ENCODE data around the gene CCNG2.
A peak's percentile ranks its signal among the peaks of the same experiment; 100 is the strongest.

Gene CCNG2

GRCh38 chr4:77148078-77148477, 8.9 kb upstream of the CCNG2 start:
- no peak overlapping the region for H3K4me3 ChIP-seq (ENCODE audit: low read depth in 1 of 2, low read length in 2 of 2)
- no peak overlapping the region for H3K27ac ChIP-seq (ENCODE audit: low read length)
- no peaks in the 10 kb centered on the region for H3K9me3 ChIP-seq (ENCODE audit: control insufficient read depth in 1 of 2, low read length in 2 of 2)
- H3K4me1 ChIP-seq (ENCODE audit: control insufficient read depth in 1 of 2, insufficient read depth in 2 of 2, low read length in 2 of 2): no peaks in the 10 kb centered on the region
- H3K27me3 ChIP-seq (ENCODE audit: low read depth, low read length): no peaks in the 10 kb centered on the region
- no peaks in the 10 kb centered on the region for H3K36me3 ChIP-seq (ENCODE audit: control insufficient read depth in 1 of 2, insufficient read depth in 2 of 2, low read length in 2 of 2)

GRCh38 chr4:77149789-77150188, 7.2 kb upstream of the CCNG2 start:
- H3K9me3 ChIP-seq (ENCODE audit: control insufficient read depth in 1 of 2, low read length in 2 of 2): no peaks in the 10 kb centered on the region
- H3K4me1 ChIP-seq (ENCODE audit: control insufficient read depth in 1 of 2, insufficient read depth in 2 of 2, low read length in 2 of 2): no peaks in the 10 kb centered on the region
- H3K36me3 ChIP-seq (ENCODE audit: control insufficient read depth in 1 of 2, insufficient read depth in 2 of 2, low read length in 2 of 2): no peaks in the 10 kb centered on the region
- H3K27ac ChIP-seq (ENCODE audit: low read length): no peak overlapping the region
- no peaks in the 10 kb centered on the region for H3K27me3 ChIP-seq (ENCODE audit: low read depth, low read length)
- no peak overlapping the region for H3K4me3 ChIP-seq (ENCODE audit: low read depth in 1 of 2, low read length in 2 of 2)

GRCh38 chr4:77151241-77151640, 5.8 kb upstream of the CCNG2 start:
- Histone ChIP-seq H3K4me1 (ENCODE audit: control insufficient read depth in 1 of 2, insufficient read depth in 2 of 2, low read length in 2 of 2) (peaks cover 0 to 6% of the 10 kb centered on the region in 2 donors), H3K9me3 (ENCODE audit: control insufficient read depth in 1 of 2, low read length in 2 of 2) (no peaks in the 10 kb centered on the region), H3K27ac (ENCODE audit: low read length) (no peak overlapping the region), H3K4me3 (ENCODE audit: low read depth in 1 of 2, low read length in 2 of 2) (no peak overlapping the region), H3K27me3 (ENCODE audit: low read depth, low read length) (no peaks in the 10 kb centered on the region), H3K36me3 (ENCODE audit: control insufficient read depth in 1 of 2, insufficient read depth in 2 of 2, low read length in 2 of 2) (no peaks in the 10 kb centered on the region)

GRCh38 chr4:77152421-77152820, 4.6 kb upstream of the CCNG2 start:
- Histone ChIP-seq H3K4me3 (ENCODE audit: low read depth in 1 of 2, low read length in 2 of 2) (no peak overlapping the region), H3K36me3 (ENCODE audit: control insufficient read depth in 1 of 2, insufficient read depth in 2 of 2, low read length in 2 of 2) (no peaks in the 10 kb centered on the region), H3K4me1 (ENCODE audit: control insufficient read depth in 1 of 2, insufficient read depth in 2 of 2, low read length in 2 of 2) (peaks cover 0 to 8% of the 10 kb centered on the region in 2 donors), H3K27ac (ENCODE audit: low read length) (no peak overlapping the region), H3K27me3 (ENCODE audit: low read depth, low read length) (no peaks in the 10 kb centered on the region), H3K9me3 (ENCODE audit: control insufficient read depth in 1 of 2, low read length in 2 of 2) (no peaks in the 10 kb centered on the region)

- H3K27ac ChIP-seq (ENCODE audit: low read length): no peak overlapping the region
- peaks cover 0 to 8% of the 10 kb centered on the region in 2 donors for H3K4me1 ChIP-seq (ENCODE audit: control insufficient read depth in 1 of 2, insufficient read depth in 2 of 2, low read length in 2 of 2)
- no peak overlapping the region for H3K4me3 ChIP-seq (ENCODE audit: low read depth in 1 of 2, low read length in 2 of 2)
- H3K27me3 ChIP-seq (ENCODE audit: low read depth, low read length): no peaks in the 10 kb centered on the region
- no peaks in the 10 kb centered on the region for H3K36me3 ChIP-seq (ENCODE audit: control insufficient read depth in 1 of 2, insufficient read depth in 2 of 2, low read length in 2 of 2)
- H3K9me3 ChIP-seq (ENCODE audit: control insufficient read depth in 1 of 2, low read length in 2 of 2): no peaks in the 10 kb centered on the region
These were observed 4.0 kb upstream of the CCNG2 start for GRCh38 chr4:77153006-77153405.

DNA sequence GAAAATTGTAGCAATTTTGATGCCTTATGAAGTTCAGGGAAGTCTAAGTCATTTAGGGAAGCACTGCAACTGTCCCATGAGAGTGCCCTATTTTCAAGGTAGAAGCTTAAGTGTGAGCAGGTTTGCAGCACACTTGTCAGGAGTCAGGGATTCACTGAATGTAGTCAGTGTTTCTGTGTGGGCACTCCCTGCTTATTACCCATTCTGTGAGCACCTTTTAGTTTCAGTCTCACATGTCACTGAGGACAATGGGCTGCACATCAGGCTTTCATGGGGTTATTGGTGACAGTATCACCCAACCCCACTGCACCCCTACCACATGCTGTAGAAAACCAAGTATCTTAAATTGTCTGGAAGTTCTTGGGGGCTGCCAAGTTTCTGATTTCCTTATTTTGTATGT, 2.9 kb upstream of the CCNG2 start:
- Histone ChIP-seq H3K4me1 (ENCODE audit: control insufficient read depth in 1 of 2, insufficient read depth in 2 of 2, low read length in 2 of 2) (peaks cover 0 to 14% of the 10 kb centered on the region in 2 donors), H3K4me3 (ENCODE audit: low read depth in 1 of 2, low read length in 2 of 2) (no peak overlapping the region), H3K36me3 (ENCODE audit: control insufficient read depth in 1 of 2, insufficient read depth in 2 of 2, low read length in 2 of 2) (no peaks in the 10 kb centered on the region), H3K27ac (ENCODE audit: low read length) (no peak overlapping the region), H3K27me3 (ENCODE audit: low read depth, low read length) (no peaks in the 10 kb centered on the region), H3K9me3 (ENCODE audit: control insufficient read depth in 1 of 2, low read length in 2 of 2) (no peaks in the 10 kb centered on the region)

DNA sequence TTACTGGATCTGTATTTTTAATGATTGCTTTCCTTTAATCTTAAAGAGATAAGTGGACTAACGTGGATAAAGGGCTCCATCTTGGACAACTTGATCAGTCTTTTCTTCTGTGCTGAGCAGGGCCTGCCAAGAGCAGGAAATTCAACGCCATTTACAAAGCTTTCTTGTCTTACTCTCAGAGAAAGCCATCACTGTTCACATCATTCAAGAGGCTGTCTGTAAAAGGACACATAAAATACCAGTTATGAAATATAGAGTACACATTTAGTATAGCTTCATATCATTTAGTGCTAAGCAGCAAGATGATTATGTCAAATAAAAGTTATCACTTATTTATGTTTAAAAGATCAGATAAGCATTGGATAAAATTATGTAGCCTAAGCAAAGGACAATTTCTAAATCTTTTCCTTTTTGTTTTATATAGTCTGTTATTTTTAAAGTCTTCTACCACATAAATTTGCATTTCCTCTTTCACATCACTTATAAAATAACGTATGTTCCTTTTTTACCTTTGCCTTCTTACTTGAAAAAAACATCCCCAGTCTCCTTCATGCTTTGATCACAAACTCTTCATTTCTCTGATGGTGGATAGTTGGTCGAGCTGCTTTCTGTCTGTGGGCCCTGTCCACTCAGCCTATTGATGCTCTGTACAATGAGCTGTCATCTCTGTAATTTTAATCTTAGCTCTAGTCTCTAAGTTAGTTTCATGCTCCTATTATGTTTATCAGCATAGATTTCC, 2.1 kb upstream of the CCNG2 start:
- Histone ChIP-seq H3K9me3 (ENCODE audit: control insufficient read depth in 1 of 2, low read length in 2 of 2) (no peaks in the 10 kb centered on the region), H3K27me3 (ENCODE audit: low read depth, low read length) (no peaks in the 10 kb centered on the region), H3K4me1 (ENCODE audit: control insufficient read depth in 1 of 2, insufficient read depth in 2 of 2, low read length in 2 of 2) (peaks cover 0 to 21% of the 10 kb centered on the region in 2 donors), H3K36me3 (ENCODE audit: control insufficient read depth in 1 of 2, insufficient read depth in 2 of 2, low read length in 2 of 2) (no peaks in the 10 kb centered on the region), H3K27ac (ENCODE audit: low read length) (no peak overlapping the region), H3K4me3 (ENCODE audit: low read depth in 1 of 2, low read length in 2 of 2) (no peak overlapping the region)

GRCh38 chr4:77155631-77156452, 1.2 kb upstream of the CCNG2 start:
- Histone ChIP-seq H3K27ac (ENCODE audit: low read length) (peak overlapping the region; percentile 7), H3K4me3 (ENCODE audit: low read depth in 1 of 2, low read length in 2 of 2) (peak overlapping the region; percentile 95 to 99), H3K27me3 (ENCODE audit: low read depth, low read length) (no peaks in the 10 kb centered on the region), H3K36me3 (ENCODE audit: control insufficient read depth in 1 of 2, insufficient read depth in 2 of 2, low read length in 2 of 2) (peaks cover 0 to 4% of the 10 kb centered on the region in 2 donors), H3K9me3 (ENCODE audit: control insufficient read depth in 1 of 2, low read length in 2 of 2) (no peaks in the 10 kb centered on the region), H3K4me1 (ENCODE audit: control insufficient read depth in 1 of 2, insufficient read depth in 2 of 2, low read length in 2 of 2) (peaks cover 0 to 21% of the 10 kb centered on the region in 2 donors)

DNA sequence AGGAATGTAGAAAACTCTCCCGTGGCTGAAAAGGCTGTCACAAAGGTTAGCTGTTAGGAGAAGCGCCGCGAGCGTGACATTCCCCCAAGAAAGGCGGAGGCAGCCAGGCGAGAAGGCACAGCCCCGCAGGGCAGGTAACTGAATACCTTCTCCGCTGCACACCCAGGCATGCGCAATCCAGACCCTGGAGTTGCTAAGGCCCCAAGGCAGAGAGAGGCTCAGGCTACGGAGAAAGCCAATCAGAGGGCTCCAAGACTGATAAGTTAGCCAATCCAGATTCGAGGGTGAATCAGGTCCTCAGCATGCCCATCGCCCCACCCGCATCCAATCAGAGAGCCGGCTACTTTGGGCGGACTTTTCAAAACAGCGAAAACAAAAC, 485 bp upstream of the CCNG2 start:
- H3K4me1 ChIP-seq (ENCODE audit: control insufficient read depth in 1 of 2, insufficient read depth in 2 of 2, low read length in 2 of 2): peaks cover 0 to 21% of the 10 kb centered on the region in 2 donors
- no peaks in the 10 kb centered on the region for H3K27me3 ChIP-seq (ENCODE audit: low read depth, low read length)
- H3K27ac ChIP-seq (ENCODE audit: low read length): peak overlapping the region; percentile 89
- H3K9me3 ChIP-seq (ENCODE audit: control insufficient read depth in 1 of 2, low read length in 2 of 2): no peaks in the 10 kb centered on the region
- H3K36me3 ChIP-seq (ENCODE audit: control insufficient read depth in 1 of 2, insufficient read depth in 2 of 2, low read length in 2 of 2): peaks cover 3 to 8% of the 10 kb centered on the region in 2 donors
- peak overlapping the region; percentile 95 to 99 for H3K4me3 ChIP-seq (ENCODE audit: low read depth in 1 of 2, low read length in 2 of 2)

GRCh38 chr4:77157859-77158486, 966 bp downstream of the CCNG2 start:
- peaks cover 0 to 21% of the 10 kb centered on the region in 2 donors for H3K4me1 ChIP-seq (ENCODE audit: control insufficient read depth in 1 of 2, insufficient read depth in 2 of 2, low read length in 2 of 2)
- no peaks in the 10 kb centered on the region for H3K9me3 ChIP-seq (ENCODE audit: control insufficient read depth in 1 of 2, low read length in 2 of 2)
- H3K27ac ChIP-seq (ENCODE audit: low read length): peak overlapping the region; percentile 89
- H3K27me3 ChIP-seq (ENCODE audit: low read depth, low read length): no peaks in the 10 kb centered on the region
- H3K4me3 ChIP-seq (ENCODE audit: low read depth in 1 of 2, low read length in 2 of 2): peak overlapping the region; percentile 95 to 99
- H3K36me3 ChIP-seq (ENCODE audit: control insufficient read depth in 1 of 2, insufficient read depth in 2 of 2, low read length in 2 of 2): peaks cover 15 to 18% of the 10 kb centered on the region in 2 donors

- peaks cover 0 to 21% of the 10 kb centered on the region in 2 donors for H3K4me1 ChIP-seq (ENCODE audit: control insufficient read depth in 1 of 2, insufficient read depth in 2 of 2, low read length in 2 of 2)
- H3K27ac ChIP-seq (ENCODE audit: low read length): peak overlapping the region; percentile 40
- no peaks in the 10 kb centered on the region for H3K27me3 ChIP-seq (ENCODE audit: low read depth, low read length)
- H3K9me3 ChIP-seq (ENCODE audit: control insufficient read depth in 1 of 2, low read length in 2 of 2): no peaks in the 10 kb centered on the region
- H3K36me3 ChIP-seq (ENCODE audit: control insufficient read depth in 1 of 2, insufficient read depth in 2 of 2, low read length in 2 of 2): peaks cover 19% of the 10 kb centered on the region in 2 donors
- peak overlapping the region; percentile 95 to 99 for H3K4me3 ChIP-seq (ENCODE audit: low read depth in 1 of 2, low read length in 2 of 2)
These were observed 1.5 kb downstream of the CCNG2 start for GRCh38 chr4:77158487-77158861.
